ENCODE measurements around the gene ZDHHC21.
"Not testable (repeated sequence)": the region's sequence is repeated elsewhere in the genome, so short reads cannot be mapped to it uniquely, and the experiment has no call there.

Gene ZDHHC21

GRCh38 chr9:14693251-14693861 lies at the start of gene ZDHHC21:
Gene ZDHHC21 (minus strand): TSS chr9:14693432. CDS start chr9:14674340, 19,092 bp downstream.
- peak; percentile 61 for DNase-seq

GRCh38 chr9:14741369-14741768 lies 48.1 kb upstream of the ZDHHC21 start:
- DNase-seq: no peak

GRCh38 chr9:14733133-14733532 lies 39.9 kb upstream of the ZDHHC21 start:
- DNase-seq: no peak

GRCh38 chr9:14731294-14731981 lies 38.2 kb upstream of the ZDHHC21 start:
- no peak for DNase-seq

GRCh38 chr9:14730461-14730898 lies 37.2 kb upstream of the ZDHHC21 start:
- DNase-seq: no peak

GRCh38 chr9:14723301-14723700 lies 30.1 kb upstream of the ZDHHC21 start:
- no peak for DNase-seq

- no peak for DNase-seq
These were observed 29.3 kb upstream of the ZDHHC21 start, which contains the start of gene CER1 for GRCh38 chr9:14722391-14723035. Gene CER1 (minus strand): TSS chr9:14722733. CDS start chr9:14722672, 61 bp downstream.

- no peak for DNase-seq
These were observed 26.1 kb upstream of the ZDHHC21 start for GRCh38 chr9:14719231-14719923.

- DNase-seq: no peak
These were observed 21.9 kb upstream of the ZDHHC21 start for GRCh38 chr9:14715102-14715501.

- no peak for DNase-seq
These were observed 20.0 kb upstream of the ZDHHC21 start for GRCh38 chr9:14713187-14713767.

GRCh38 chr9:14710804-14711203 lies 17.6 kb upstream of the ZDHHC21 start:
- DNase-seq: no peak

GRCh38 chr9:14706530-14707140 lies 13.4 kb upstream of the ZDHHC21 start:
- DNase-seq: no peak

GRCh38 chr9:14705079-14705478 lies 11.8 kb upstream of the ZDHHC21 start:
- no peak for DNase-seq

GRCh38 chr9:14704281-14704680 lies 11.0 kb upstream of the ZDHHC21 start:
- DNase-seq: no peak

GRCh38 chr9:14702200-14702720 lies 9.0 kb upstream of the ZDHHC21 start:
- DNase-seq: no peak

- peak; percentile 46 for DNase-seq
These were observed 572 bp downstream of the ZDHHC21 start for GRCh38 chr9:14692470-14693250.

- no peak for DNase-seq
These were observed 2.1 kb downstream of the ZDHHC21 start for GRCh38 chr9:14690948-14691730.

- no peak for DNase-seq
These were observed 6.1 kb downstream of the ZDHHC21 start for GRCh38 chr9:14687042-14687719.

- DNase-seq: no peak
These were observed 7.1 kb downstream of the ZDHHC21 start for GRCh38 chr9:14686168-14686567.

- not testable (repeated sequence) for DNase-seq
These were observed 10.6 kb downstream of the ZDHHC21 start for GRCh38 chr9:14682616-14683015.

Measured in activated naive CD4-positive, alpha-beta T cell treated with anti-CD3 and anti-CD28 coated beads, Interleukin-2, amount 50 U/mL, for 16 hours (primary cell).